Loucy (cell line): ENCODE results near the gene ARRB2.

Experiments
- EZH2phosphoT487 ChIP-seq: fragments of 200-600 bp; IDR thresholded peaks from 2 replicates; pipeline ENCODE4 v1.6.1; 2018; ENCODE audit warnings: antibody characterized with exemption, mild to moderate bottlenecking, moderate library complexity, borderline replicate concordance
- TF ChIP-seq, protein P1 (sequence below): fragments of 200-600 bp; sonication (generic); conservative IDR thresholded peaks from 2 replicates; pipeline ENCODE4 v1.5.1; 2014; ENCODE audit warnings: mild to moderate bottlenecking, antibody characterized with exemption, low read length

GRCh38 chr17:4766723-4767122, 56.3 kb downstream of the ARRB2 start:
- TF ChIP-seq, protein P1, sequence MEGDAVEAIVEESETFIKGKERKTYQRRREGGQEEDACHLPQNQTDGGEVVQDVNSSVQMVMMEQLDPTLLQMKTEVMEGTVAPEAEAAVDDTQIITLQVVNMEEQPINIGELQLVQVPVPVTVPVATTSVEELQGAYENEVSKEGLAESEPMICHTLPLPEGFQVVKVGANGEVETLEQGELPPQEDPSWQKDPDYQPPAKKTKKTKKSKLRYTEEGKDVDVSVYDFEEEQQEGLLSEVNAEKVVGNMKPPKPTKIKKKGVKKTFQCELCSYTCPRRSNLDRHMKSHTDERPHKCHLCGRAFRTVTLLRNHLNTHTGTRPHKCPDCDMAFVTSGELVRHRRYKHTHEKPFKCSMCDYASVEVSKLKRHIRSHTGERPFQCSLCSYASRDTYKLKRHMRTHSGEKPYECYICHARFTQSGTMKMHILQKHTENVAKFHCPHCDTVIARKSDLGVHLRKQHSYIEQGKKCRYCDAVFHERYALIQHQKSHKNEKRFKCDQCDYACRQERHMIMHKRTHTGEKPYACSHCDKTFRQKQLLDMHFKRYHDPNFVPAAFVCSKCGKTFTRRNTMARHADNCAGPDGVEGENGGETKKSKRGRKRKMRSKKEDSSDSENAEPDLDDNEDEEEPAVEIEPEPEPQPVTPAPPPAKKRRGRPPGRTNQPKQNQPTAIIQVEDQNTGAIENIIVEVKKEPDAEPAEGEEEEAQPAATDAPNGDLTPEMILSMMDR, result no peak
- TF ChIP-seq EZH2phosphoT487, result no peak
